Esophagus squamous epithelium (tissue), 4 donors: ENCODE data around the gene RAB30.

ENCODE experiments used
- POLR2A ChIP-seq, 4 donors: fragments of 450-650 bp; IDR thresholded peaks; one replicate each; pipeline ENCODE4 v1.6.1; 2017; ENCODE audit warnings: antibody characterized with exemption in 4 of 4, mild to moderate bottlenecking in 4 of 4, moderate library complexity in 3 of 4
- TF ChIP-seq, protein P1 (sequence below), 6 experiments: fragments of 450-650 bp in 4 of 6; fragments of 200-600 bp in 2 of 6; sonication (generic) in 2 of 6; IDR thresholded peaks; one replicate each; pipeline ENCODE4 v1.5.1; 2016 to 2019; ENCODE audit warnings: antibody characterized with exemption in 6 of 6, mild to moderate bottlenecking in 4 of 6, moderate library complexity in 4 of 6

DNA sequence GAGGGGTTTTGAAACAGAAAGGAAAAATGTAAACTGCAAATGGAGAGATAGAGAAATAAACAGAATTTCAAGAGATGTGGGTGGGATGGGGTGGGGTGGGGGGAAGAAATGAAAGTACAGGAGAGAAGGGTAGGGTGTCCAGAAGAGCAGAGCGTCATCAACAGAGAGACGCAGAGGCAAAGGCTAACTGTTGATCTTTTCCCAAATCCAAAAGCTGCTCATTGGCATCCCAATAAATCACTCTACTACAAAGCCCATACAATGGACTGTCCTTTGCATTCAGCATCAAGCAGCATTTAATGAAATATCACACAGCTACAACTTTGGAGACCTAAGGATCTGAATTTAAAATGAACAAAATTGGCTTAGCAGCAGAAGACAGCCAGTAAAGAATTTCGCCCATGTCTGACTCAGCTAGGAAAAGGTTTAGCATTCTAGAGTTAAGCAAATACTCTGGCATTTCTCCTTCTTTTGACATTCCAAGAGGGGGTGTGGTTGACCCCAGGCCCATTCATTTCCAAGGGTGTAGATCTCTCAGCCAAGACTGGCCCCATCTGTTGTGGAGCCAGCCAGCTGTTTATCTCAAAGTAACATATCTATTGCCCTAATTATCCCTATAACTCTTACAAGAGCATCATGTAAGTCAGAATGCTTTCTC, 1.5 kb downstream of the RAB30 start:
- TF ChIP-seq, protein P1, sequence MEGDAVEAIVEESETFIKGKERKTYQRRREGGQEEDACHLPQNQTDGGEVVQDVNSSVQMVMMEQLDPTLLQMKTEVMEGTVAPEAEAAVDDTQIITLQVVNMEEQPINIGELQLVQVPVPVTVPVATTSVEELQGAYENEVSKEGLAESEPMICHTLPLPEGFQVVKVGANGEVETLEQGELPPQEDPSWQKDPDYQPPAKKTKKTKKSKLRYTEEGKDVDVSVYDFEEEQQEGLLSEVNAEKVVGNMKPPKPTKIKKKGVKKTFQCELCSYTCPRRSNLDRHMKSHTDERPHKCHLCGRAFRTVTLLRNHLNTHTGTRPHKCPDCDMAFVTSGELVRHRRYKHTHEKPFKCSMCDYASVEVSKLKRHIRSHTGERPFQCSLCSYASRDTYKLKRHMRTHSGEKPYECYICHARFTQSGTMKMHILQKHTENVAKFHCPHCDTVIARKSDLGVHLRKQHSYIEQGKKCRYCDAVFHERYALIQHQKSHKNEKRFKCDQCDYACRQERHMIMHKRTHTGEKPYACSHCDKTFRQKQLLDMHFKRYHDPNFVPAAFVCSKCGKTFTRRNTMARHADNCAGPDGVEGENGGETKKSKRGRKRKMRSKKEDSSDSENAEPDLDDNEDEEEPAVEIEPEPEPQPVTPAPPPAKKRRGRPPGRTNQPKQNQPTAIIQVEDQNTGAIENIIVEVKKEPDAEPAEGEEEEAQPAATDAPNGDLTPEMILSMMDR (IDR thresholded peaks at IDR 0.05), result no peak
- TF ChIP-seq POLR2A (IDR thresholded peaks at IDR 0.05), result no peak
